K562 (cell line): Measurements from ENCODE around the gene ZNF326. TPM values are rescaled to one million over a fixed set of nuclear protein-coding genes. Genes with fewer than 3 reads are reported as not detected.

Experiments
- ATAC-seq: fragments of 200-7000 bp; cut with Tn5 transposase; 3 replicates; pipeline ENCODE4 v1.9.1; 2020; ENCODE audit warnings: moderate library complexity
- BruUV-seq: library from RNA; stranded (reverse); fragments of 400-500 nt; replicated peaks from 2 replicates; lab custom pipeline; 2021; lab: Mats Ljungman, UMichigan
- CTCF ChIA-PET: fragments of 300-600 bp; formaldehyde crosslinking; extraction: SDS; loops from one replicate; lab custom pipeline; 2021; ENCODE audit warnings: low intra/inter-chr PET ratio; lab: Yijun Ruan, JAX
- POLR2A ChIA-PET: fragments of 300-600, 350-650 bp; sonication (Branson Sonifier 250); formaldehyde crosslinking; extraction: SDS; loops from one replicate; lab custom pipeline; 2021; ENCODE audit warnings: antibody characterized with exemption, inconsistent platforms; lab: Yijun Ruan, JAX
- DNase-seq, 4 experiments: peaks; one replicate each; pipeline versions ENCODE4 v3.0.0 to v3.0.0-alpha.2; 2011 to 2018; ENCODE audit warnings: low spot score in 3 of 4, mixed read lengths in 3 of 4; ENCODE audit errors: extremely low read depth in 1 of 4
- FAIRE-seq: peaks from 2 replicates; lab custom pipeline; 2011; peaks lifted over from hg19 to GRCh38; lab: Jason Lieb, UNC
- H2AFZ ChIP-seq: 2 replicates; pipeline ENCODE4 v1.6.0; 2011; ENCODE audit warnings: low read depth, low read length, control low read depth, inconsistent platforms
- H3K27ac ChIP-seq: fragments of 200-600 bp; 3 replicates; pipeline ENCODE4 v1.8.0; 2011; ENCODE audit warnings: low read depth, mild to moderate bottlenecking, control low read depth, inconsistent platforms, low read length, moderate library complexity, mixed read lengths; ENCODE audit errors: extremely low read depth
- H3K27me3 ChIP-seq, 2 experiments: fragments of 300-600 bp in 1 of 2; 2 replicates in 1 of 2; 3 replicates in 1 of 2; pipeline versions ENCODE4 v1.6.0 to v1.8.0; 2011; ENCODE audit warnings: inconsistent platforms in 2 of 2, low read length in 2 of 2, mild to moderate bottlenecking in 1 of 2, mixed read lengths in 1 of 2, moderate library complexity in 1 of 2; ENCODE audit not compliant: control insufficient read depth in 2 of 2, insufficient read depth in 2 of 2
- H3K36me3 ChIP-seq: fragments of 300-600 bp; 3 replicates; pipeline ENCODE4 v1.8.0; 2011; ENCODE audit warnings: mild to moderate bottlenecking, low read length, inconsistent platforms; ENCODE audit not compliant: control insufficient read depth, insufficient read depth
- H3K4me1 ChIP-seq, 2 experiments: fragments of 200-600 bp in 1 of 2; replicated peaks in 1 of 2; 2 replicates in 1 of 2; 3 replicates in 1 of 2; pipeline versions ENCODE4 v1.5.1 to v1.8.0; 2011; ENCODE audit warnings: inconsistent platforms in 2 of 2, low read length in 2 of 2, mild to moderate bottlenecking in 1 of 2, mixed read lengths in 1 of 2, moderate library complexity in 1 of 2; ENCODE audit not compliant: control insufficient read depth in 2 of 2, insufficient read depth in 2 of 2
- H3K4me2 ChIP-seq: 2 replicates; pipeline ENCODE4 v1.6.1; 2011; ENCODE audit warnings: low read length, control low read depth, inconsistent platforms, mixed read lengths; ENCODE audit not compliant: insufficient read depth
- H3K4me3 ChIP-seq: fragments of 200-600 bp; sonication (generic), shearing (Covaris generic); 2 replicates; pipeline ENCODE4 v1.5.1; 2016; ENCODE audit warnings: control low read depth, inconsistent platforms
- H3K79me2 ChIP-seq: fragments of 200-600 bp; 3 replicates; pipeline ENCODE4 v1.8.0; 2011; ENCODE audit warnings: low read length, inconsistent platforms; ENCODE audit not compliant: control insufficient read depth, insufficient read depth
- H3K9ac ChIP-seq, 2 experiments: 2 replicates each; pipeline versions ENCODE4 v1.6.0 to v1.6.1; 2011; ENCODE audit warnings: low read depth in 2 of 2, low read length in 2 of 2, control low read depth in 1 of 2, inconsistent platforms in 1 of 2, mild to moderate bottlenecking in 1 of 2, mixed read lengths in 1 of 2; ENCODE audit not compliant: insufficient read depth in 1 of 2
- H3K9me1 ChIP-seq: one replicate; pipeline ENCODE4 v1.6.0; 2011; ENCODE audit warnings: inconsistent platforms, mild to moderate bottlenecking, low read length, moderate library complexity; ENCODE audit not compliant: control insufficient read depth, insufficient read depth
- H3K9me3 ChIP-seq: replicated peaks from 2 replicates; pipeline ENCODE4 v1.5.1; 2011; ENCODE audit warnings: low read depth, low read length, inconsistent platforms; ENCODE audit not compliant: control insufficient read depth, insufficient read depth
- H4K20me1 ChIP-seq: replicated peaks from 2 replicates; pipeline ENCODE4 v1.6.1; 2011; ENCODE audit warnings: low read length, inconsistent platforms, mixed read lengths; ENCODE audit not compliant: control insufficient read depth, insufficient read depth
- CBFA2T2 ChIP-seq: fragments of 450-650 bp; conservative IDR thresholded peaks from 2 replicates; pipeline ENCODE4 v1.6.1; 2017; ENCODE audit warnings: mild to moderate bottlenecking
- GTF2F1 ChIP-seq: IDR thresholded peaks from 2 replicates; pipeline ENCODE4 v1.6.1; 2011; ENCODE audit warnings: low read depth, low read length, improper control_type of control experiment
- MEF2A ChIP-seq: IDR thresholded peaks from 2 replicates; pipeline ENCODE4 v1.6.1; 2011; ENCODE audit warnings: low read depth, mild to moderate bottlenecking, low read length, moderate library complexity; ENCODE audit not compliant: control insufficient read depth
- PRPF4 ChIP-seq: fragments of 200-400 bp; formaldehyde crosslinking; IDR thresholded peaks from one replicate; pipeline ENCODE4 v1.6.1; 2017; ENCODE audit warnings: low read length, low read depth, mild to moderate bottlenecking; ENCODE audit not compliant: insufficient read depth, poor library complexity, severe bottlenecking
- XRCC4 ChIP-seq: IDR thresholded peaks from one replicate; pipeline ENCODE4 v1.6.1; 2011; ENCODE audit not compliant: insufficient read depth, insufficient read length; ENCODE audit errors: extremely low read depth
- YY1 ChIP-seq, 3 experiments: IDR thresholded peaks; 2 replicates each; pipeline ENCODE4 v1.6.1; 2011; ENCODE audit warnings: low read length in 2 of 3, mild to moderate bottlenecking in 2 of 3, moderate library complexity in 2 of 3, borderline replicate concordance in 1 of 3, control low read depth in 1 of 3, low read depth in 1 of 3; ENCODE audit not compliant: insufficient read depth in 3 of 3, insufficient replicate concordance in 2 of 3, control insufficient read depth in 1 of 3, insufficient read length in 1 of 3; ENCODE audit errors: extremely low read depth in 1 of 3
- ZNF121 ChIP-seq: sonication (generic); formaldehyde crosslinking; conservative IDR thresholded peaks from 2 replicates; pipeline ENCODE4 v1.8.0; 2022; ENCODE audit warnings: missing genetic modification reagents
- ZNF384 ChIP-seq: IDR thresholded peaks from 2 replicates; pipeline ENCODE4 v1.6.1; 2012; ENCODE audit warnings: low read depth, low read length, improper control_type of control experiment
- ZNF444 ChIP-seq: fragments of 250-450 bp; sonication (Bioruptor Pico); IDR thresholded peaks from 2 replicates; pipeline ENCODE4 v1.4.0; 2020; ENCODE audit warnings: mild to moderate bottlenecking, moderate library complexity
- ZNF75A ChIP-seq: fragments of 450-650 bp; formaldehyde crosslinking; IDR thresholded peaks from 2 replicates; pipeline ENCODE4 v1.4.0; 2020; ENCODE audit warnings: mild to moderate bottlenecking
- WGBS: fragments of 100-300 bp; shearing (Covaris generic); methylation state at CpG from one replicate; pipeline ENCODE4 v1.1.6; 2016; ENCODE audit warnings: low coverage, mixed read lengths; ENCODE audit not compliant: insufficient coverage; ENCODE audit errors: missing lambda C conversion rate; 5-methylcytosine and 5-hydroxymethylcytosine counted together
- in situ Hi-C: fragments of 300-500 bp; cut with MboI; formaldehyde crosslinking; loops from 4 replicates; pipeline ENCODE4 v1.15.0; 2018; ENCODE audit warnings: inconsistent platforms, mixed read lengths
- intact Hi-C: fragments of 100-400 bp; cut with micrococcal nuclease; formaldehyde crosslinking; loops from 2 replicates; pipeline ENCODE4 v1.14.2; 2022
- polyA plus RNA-seq, 8 experiments: library from polyadenylated mRNA; depleted of rRNA in 4 of 8; stranded (reverse) in 5 of 8; unstranded in 3 of 8; fragments of >200 nt; fragmentation: Nextera tagmentation in 2 of 8; fragmentation: Illumina TruSeq in 1 of 8; extraction: Ambion mirVana in 2 of 8; extraction: Trizol in 1 of 8; gene quantifications; 2 replicates each; pipeline versions ENCODE4 v1.2.1 to v1.2.3, GENCODE V29; 2011 to 2014; ENCODE audit warnings: inconsistent platforms in 1 of 8, missing spikeins in 1 of 8
- total RNA-seq, 7 experiments: library from RNA; depleted of rRNA in 6 of 7; stranded (reverse); fragments of >200 nt in 6 of 7; fragmentation: Illumina TruSeq in 2 of 7; extraction: Trizol in 2 of 7; gene quantifications; 2 replicates each; pipeline versions ENCODE4 v1.2.1 to v1.2.3, GENCODE V29; 2011 to 2021; ENCODE audit warnings: low replicate concordance in 1 of 7
- TF ChIP-seq, protein P1 (sequence below): fragments of 450-650 bp; IDR thresholded peaks from 2 replicates; pipeline ENCODE4 v1.6.1; 2014; ENCODE audit warnings: low read depth, mild to moderate bottlenecking, moderate library complexity, borderline replicate concordance
- TF ChIP-seq, protein P2 (sequence below): fragments of 250-450 bp; sonication (Bioruptor Pico); IDR thresholded peaks from 2 replicates; pipeline ENCODE4 v1.4.0; 2020

The ZNF326 gene
- total and polyA plus RNA-seq, 9 of the 15 experiments (the other 6 are each of a cell fraction or from before 2014, with no cell fraction given): 7.2 to 33.2 (median 20.1) TPM

DNA sequence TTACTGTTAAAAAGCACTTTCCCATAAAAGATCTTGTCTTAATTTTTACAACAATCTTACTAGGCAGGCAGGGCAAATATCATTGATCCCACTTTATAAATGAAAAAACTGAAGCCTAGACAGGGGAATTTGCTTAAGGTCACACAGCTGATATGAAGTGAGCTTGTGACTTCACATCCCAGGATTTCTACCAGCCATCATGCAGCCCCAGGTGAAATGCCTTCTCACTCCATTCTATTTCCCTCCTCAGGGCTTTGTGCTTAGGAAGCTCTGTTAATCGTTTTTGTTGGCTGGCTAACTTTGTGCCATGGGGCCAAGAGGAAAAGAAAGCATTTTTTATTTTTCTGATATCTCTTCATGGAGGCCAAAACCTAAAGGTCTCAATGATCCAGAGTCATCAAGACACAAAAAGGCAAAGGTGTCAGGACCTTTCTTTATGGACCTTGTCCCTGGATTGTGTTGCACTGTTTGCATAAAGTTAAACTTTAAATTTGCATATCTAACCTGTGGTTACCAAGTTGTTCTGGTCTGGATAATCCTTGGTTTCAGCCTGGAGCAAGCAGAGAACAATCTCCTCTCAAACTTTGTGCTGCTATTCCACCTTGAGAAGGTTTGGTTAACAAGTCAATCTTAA, 44.8 kb upstream of the ZNF326 start (continued):
- TF ChIP-seq, protein P1, sequence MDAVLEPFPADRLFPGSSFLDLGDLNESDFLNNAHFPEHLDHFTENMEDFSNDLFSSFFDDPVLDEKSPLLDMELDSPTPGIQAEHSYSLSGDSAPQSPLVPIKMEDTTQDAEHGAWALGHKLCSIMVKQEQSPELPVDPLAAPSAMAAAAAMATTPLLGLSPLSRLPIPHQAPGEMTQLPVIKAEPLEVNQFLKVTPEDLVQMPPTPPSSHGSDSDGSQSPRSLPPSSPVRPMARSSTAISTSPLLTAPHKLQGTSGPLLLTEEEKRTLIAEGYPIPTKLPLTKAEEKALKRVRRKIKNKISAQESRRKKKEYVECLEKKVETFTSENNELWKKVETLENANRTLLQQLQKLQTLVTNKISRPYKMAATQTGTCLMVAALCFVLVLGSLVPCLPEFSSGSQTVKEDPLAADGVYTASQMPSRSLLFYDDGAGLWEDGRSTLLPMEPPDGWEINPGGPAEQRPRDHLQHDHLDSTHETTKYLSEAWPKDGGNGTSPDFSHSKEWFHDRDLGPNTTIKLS: no peak
- TF ChIP-seq GTF2F1: no peak

DNA sequence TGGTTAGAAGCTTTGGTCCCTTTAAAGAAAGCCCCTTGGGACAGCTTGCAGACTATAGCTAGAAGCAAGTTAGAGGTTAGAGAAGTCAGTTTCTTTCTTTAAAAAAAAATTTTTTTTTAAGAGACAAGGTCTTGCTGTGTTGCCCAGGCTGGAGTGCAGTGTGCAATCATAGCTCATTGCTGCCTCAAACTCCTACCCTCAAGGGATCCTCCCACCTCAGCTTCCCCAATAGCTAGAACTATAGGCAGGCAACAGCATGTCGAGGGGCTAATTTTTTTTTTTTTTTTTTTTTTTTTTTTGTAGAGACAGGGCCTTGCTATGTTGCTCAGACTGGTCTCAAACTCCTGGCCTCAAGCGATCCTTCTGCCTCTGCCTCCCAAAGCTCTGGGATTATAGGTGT, 44.2 kb upstream of the ZNF326 start:
- FAIRE-seq (no peak), DNase-seq (no peak), ATAC-seq (no peak)
- Histone ChIP-seq H3K4me1 (peaks cover 4 to 55% of the 10 kb centered on the region in 2 experiments; a peak in 4 of 5 replicates), H3K4me3 (no peak overlapping the region), H3K9ac (no peak overlapping the region), H3K4me2 (no peak overlapping the region), H3K79me2 (no peaks in the 10 kb centered on the region), H3K27me3 (no peaks in the 10 kb centered on the region), H2AFZ (peak overlapping the region; percentile 70), H3K9me1 (no peaks in the 10 kb centered on the region), H4K20me1 (no peaks in the 10 kb centered on the region), H3K36me3 (no peaks in the 10 kb centered on the region), H3K9me3 (no peaks in the 10 kb centered on the region), H3K27ac (no peak overlapping the region)
- intact Hi-C loops: loop anchor here (5.0 kb wide), 2 partner anchors 78 to 468 kb away; no protein-coding TSS in a partner anchor
- WGBS: 89% methylated on average over 1 of the region's 2 CpGs
- in situ Hi-C loops: loop anchor here (5.0 kb wide), 1 partner anchor 143 kb away; no protein-coding TSS in a partner anchor
- ChIA-PET POLR2A (no interaction called here), CTCF (no interaction called here)
- no TSS peak for BruUV-seq
- TF ChIP-seq ZNF384 (0 out of 2 replicates have a peak, but pooled peaks have one; percentile 12), ZNF444 (no peak), XRCC4 (no peak), PRPF4 (no peak), MEF2A (no peak), ZNF121 (CRISPR knock-in tag) (peak; percentile 74), CBFA2T2 (no peak), ZNF75A (CRISPR knock-in tag) (no peak), YY1 (IDR thresholded peaks at IDR 0.05; ENCODE audit: borderline replicate concordance in 1 of 3, control insufficient read depth in 1 of 3, extremely low read depth in 1 of 3, insufficient read depth in 3 of 3, insufficient read length in 1 of 3, insufficient replicate concordance in 2 of 3, low read depth in 1 of 3, low read length in 2 of 3) (no peak)
- TF ChIP-seq, protein P2, sequence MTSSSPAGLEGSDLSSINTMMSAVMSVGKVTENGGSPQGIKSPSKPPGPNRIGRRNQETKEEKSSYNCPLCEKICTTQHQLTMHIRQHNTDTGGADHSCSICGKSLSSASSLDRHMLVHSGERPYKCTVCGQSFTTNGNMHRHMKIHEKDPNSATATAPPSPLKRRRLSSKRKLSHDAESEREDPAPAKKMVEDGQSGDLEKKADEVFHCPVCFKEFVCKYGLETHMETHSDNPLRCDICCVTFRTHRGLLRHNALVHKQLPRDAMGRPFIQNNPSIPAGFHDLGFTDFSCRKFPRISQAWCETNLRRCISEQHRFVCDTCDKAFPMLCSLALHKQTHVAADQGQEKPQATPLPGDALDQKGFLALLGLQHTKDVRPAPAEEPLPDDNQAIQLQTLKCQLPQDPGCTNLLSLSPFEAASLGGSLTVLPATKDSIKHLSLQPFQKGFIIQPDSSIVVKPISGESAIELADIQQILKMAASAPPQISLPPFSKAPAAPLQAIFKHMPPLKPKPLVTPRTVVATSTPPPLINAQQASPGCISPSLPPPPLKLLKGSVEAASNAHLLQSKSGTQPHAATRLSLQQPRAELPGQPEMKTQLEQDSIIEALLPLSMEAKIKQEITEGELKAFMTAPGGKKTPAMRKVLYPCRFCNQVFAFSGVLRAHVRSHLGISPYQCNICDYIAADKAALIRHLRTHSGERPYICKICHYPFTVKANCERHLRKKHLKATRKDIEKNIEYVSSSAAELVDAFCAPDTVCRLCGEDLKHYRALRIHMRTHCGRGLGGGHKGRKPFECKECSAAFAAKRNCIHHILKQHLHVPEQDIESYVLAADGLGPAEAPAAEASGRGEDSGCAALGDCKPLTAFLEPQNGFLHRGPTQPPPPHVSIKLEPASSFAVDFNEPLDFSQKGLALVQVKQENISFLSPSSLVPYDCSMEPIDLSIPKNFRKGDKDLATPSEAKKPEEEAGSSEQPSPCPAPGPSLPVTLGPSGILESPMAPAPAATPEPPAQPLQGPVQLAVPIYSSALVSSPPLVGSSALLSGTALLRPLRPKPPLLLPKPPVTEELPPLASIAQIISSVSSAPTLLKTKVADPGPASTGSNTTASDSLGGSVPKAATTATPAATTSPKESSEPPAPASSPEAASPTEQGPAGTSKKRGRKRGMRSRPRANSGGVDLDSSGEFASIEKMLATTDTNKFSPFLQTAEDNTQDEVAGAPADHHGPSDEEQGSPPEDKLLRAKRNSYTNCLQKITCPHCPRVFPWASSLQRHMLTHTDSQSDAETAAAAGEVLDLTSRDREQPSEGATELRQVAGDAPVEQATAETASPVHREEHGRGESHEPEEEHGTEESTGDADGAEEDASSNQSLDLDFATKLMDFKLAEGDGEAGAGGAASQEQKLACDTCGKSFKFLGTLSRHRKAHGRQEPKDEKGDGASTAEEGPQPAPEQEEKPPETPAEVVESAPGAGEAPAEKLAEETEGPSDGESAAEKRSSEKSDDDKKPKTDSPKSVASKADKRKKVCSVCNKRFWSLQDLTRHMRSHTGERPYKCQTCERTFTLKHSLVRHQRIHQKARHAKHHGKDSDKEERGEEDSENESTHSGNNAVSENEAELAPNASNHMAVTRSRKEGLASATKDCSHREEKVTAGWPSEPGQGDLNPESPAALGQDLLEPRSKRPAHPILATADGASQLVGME (CRISPR knock-in tag): no peak
